HEK293 (cell line): ENCODE measurements around the gene ABHD17C.

Source experiments
- CTCF ChIA-PET: fragments of 350-600 bp; formaldehyde crosslinking; extraction: SDS; loops from one replicate; lab custom pipeline; 2021; ENCODE audit warnings: antibody characterized with exemption; lab: Yijun Ruan, JAX
- POLR2A ChIA-PET: fragments of 300-600 bp; formaldehyde crosslinking; extraction: SDS; loops from one replicate; lab custom pipeline; 2020; ENCODE audit warnings: antibody characterized with exemption, inconsistent platforms; lab: Yijun Ruan, JAX
- H3K27ac ChIP-seq: fragments of 200-500 bp; sonication (Bioruptor generic); 2 replicates; pipeline ENCODE4 v1.5.1; 2014; ENCODE audit warnings: low read depth, low read length, control low read depth, inconsistent platforms; ENCODE audit errors: extremely low read depth
- H3K36me3 ChIP-seq, 2 experiments: fragments of 200-500 bp in 1 of 2; sonication (Bioruptor generic) in 1 of 2; 1 replicate in 1 of 2; 2 replicates in 1 of 2; pipeline ENCODE4 v1.5.1; 2014 to 2017; ENCODE audit warnings: inconsistent platforms in 2 of 2, low read length in 2 of 2; ENCODE audit not compliant: control insufficient read depth in 2 of 2, insufficient read depth in 1 of 2
- H3K4me1 ChIP-seq: fragments of 200-500 bp; sonication (Bioruptor generic); 2 replicates; pipeline ENCODE4 v1.5.1; 2014; ENCODE audit warnings: mild to moderate bottlenecking, low read length, inconsistent platforms; ENCODE audit not compliant: control insufficient read depth, insufficient read depth
- H3K4me3 ChIP-seq: 2 replicates; pipeline ENCODE4 v1.5.1; 2011; ENCODE audit warnings: low read depth, mild to moderate bottlenecking, control low read depth, low read length, moderate library complexity
- H3K9me3 ChIP-seq: fragments of 200-500 bp; sonication (Bioruptor generic); 2 replicates; pipeline ENCODE4 v1.5.1; 2014; ENCODE audit warnings: low read depth, low read length, inconsistent platforms; ENCODE audit not compliant: control insufficient read depth, insufficient read depth
- EGR2 ChIP-seq: fragments of 450-650 bp; formaldehyde crosslinking; IDR thresholded peaks from 2 replicates; pipeline ENCODE4 v1.5.1; 2016; ENCODE audit warnings: low read depth, missing biosample characterization, missing genetic modification characterization
- GLIS1 ChIP-seq: fragments of 450-650 bp; formaldehyde crosslinking; IDR thresholded peaks from 2 replicates; pipeline ENCODE4 v1.5.1; 2016; ENCODE audit warnings: missing biosample characterization, missing genetic modification characterization
- GLIS2 ChIP-seq: fragments of 450-650 bp; formaldehyde crosslinking; IDR thresholded peaks from 2 replicates; pipeline ENCODE4 v1.5.1; 2016; ENCODE audit warnings: missing biosample characterization, missing genetic modification characterization
- OVOL3 ChIP-seq: fragments of 450-650 bp; formaldehyde crosslinking; IDR thresholded peaks from 2 replicates; pipeline ENCODE4 v1.5.1; 2016; ENCODE audit warnings: missing biosample characterization, missing genetic modification characterization
- SCRT1 ChIP-seq: fragments of 450-650 bp; formaldehyde crosslinking; IDR thresholded peaks from 2 replicates; pipeline ENCODE4 v1.5.1; 2016; ENCODE audit warnings: missing biosample characterization, missing genetic modification characterization, borderline replicate concordance
- TCF7L2 ChIP-seq: IDR thresholded peaks from 2 replicates; pipeline ENCODE4 v1.6.1; 2011; ENCODE audit warnings: low read depth, mild to moderate bottlenecking, inconsistent platforms, low read length, moderate library complexity, borderline replicate concordance
- ZNF121 ChIP-seq: fragments of 450-650 bp; formaldehyde crosslinking; IDR thresholded peaks from 2 replicates; pipeline ENCODE4 v1.5.1; 2016; ENCODE audit warnings: missing biosample characterization, missing genetic modification characterization
- ZNF169 ChIP-seq: fragments of 450-650 bp; formaldehyde crosslinking; IDR thresholded peaks from 2 replicates; pipeline ENCODE4 v1.5.1; 2016; ENCODE audit warnings: missing biosample characterization, missing genetic modification characterization
- ZNF19 ChIP-seq: fragments of 450-650 bp; formaldehyde crosslinking; IDR thresholded peaks from 2 replicates; pipeline ENCODE4; 2016; ENCODE audit warnings: missing biosample characterization, missing genetic modification characterization, low read depth
- ZNF426 ChIP-seq: fragments of 450-650 bp; formaldehyde crosslinking; IDR thresholded peaks from 2 replicates; pipeline ENCODE4 v1.5.1; 2017; ENCODE audit warnings: missing biosample characterization, missing genetic modification characterization, mild to moderate bottlenecking, inconsistent platforms, moderate library complexity
- ZNF48 ChIP-seq: fragments of 450-650 bp; formaldehyde crosslinking; IDR thresholded peaks from 2 replicates; pipeline ENCODE4 v1.5.1; 2016; ENCODE audit warnings: missing biosample characterization, missing genetic modification characterization
- ZNF510 ChIP-seq: fragments of 450-650 bp; formaldehyde crosslinking; IDR thresholded peaks from 2 replicates; pipeline ENCODE4 v1.5.1; 2018; ENCODE audit warnings: mild to moderate bottlenecking, missing genetic modification characterization, missing biosample characterization; ENCODE audit not compliant: insufficient replicate concordance
- ZNF514 ChIP-seq: fragments of 450-650 bp; formaldehyde crosslinking; IDR thresholded peaks from 2 replicates; pipeline ENCODE4 v1.5.1; 2016; ENCODE audit warnings: missing biosample characterization, missing genetic modification characterization
- ZNF560 ChIP-seq: fragments of 450-650 bp; formaldehyde crosslinking; IDR thresholded peaks from 2 replicates; pipeline ENCODE4 v1.5.1; 2017; ENCODE audit warnings: missing biosample characterization, missing genetic modification characterization, borderline replicate concordance
- ZNF629 ChIP-seq: fragments of 450-650 bp; formaldehyde crosslinking; IDR thresholded peaks from 2 replicates; pipeline ENCODE4 v1.5.1; 2017; ENCODE audit warnings: missing biosample characterization, missing genetic modification characterization
- ZNF660 ChIP-seq: fragments of 450-650 bp; IDR thresholded peaks from 2 replicates; pipeline ENCODE4 v1.5.1; 2018; ENCODE audit warnings: missing biosample characterization, mild to moderate bottlenecking, missing genetic modification characterization
- TF ChIP-seq, protein P1 (sequence below): fragments of 450-650 bp; formaldehyde crosslinking; IDR thresholded peaks from 2 replicates; pipeline ENCODE4 v1.5.1; 2016; ENCODE audit warnings: missing biosample characterization, missing genetic modification characterization, low read depth
- TF ChIP-seq, protein P2 (sequence below): fragments of 450-650 bp; formaldehyde crosslinking; IDR thresholded peaks from 2 replicates; pipeline ENCODE4 v1.5.1; 2016; ENCODE audit warnings: missing biosample characterization, missing genetic modification characterization
- TF ChIP-seq, protein P3 (sequence below): fragments of 450-650 bp; formaldehyde crosslinking; IDR thresholded peaks from 2 replicates; pipeline ENCODE4 v1.5.1; 2016; ENCODE audit warnings: missing biosample characterization, missing genetic modification characterization

The ABHD17C gene

DNA sequence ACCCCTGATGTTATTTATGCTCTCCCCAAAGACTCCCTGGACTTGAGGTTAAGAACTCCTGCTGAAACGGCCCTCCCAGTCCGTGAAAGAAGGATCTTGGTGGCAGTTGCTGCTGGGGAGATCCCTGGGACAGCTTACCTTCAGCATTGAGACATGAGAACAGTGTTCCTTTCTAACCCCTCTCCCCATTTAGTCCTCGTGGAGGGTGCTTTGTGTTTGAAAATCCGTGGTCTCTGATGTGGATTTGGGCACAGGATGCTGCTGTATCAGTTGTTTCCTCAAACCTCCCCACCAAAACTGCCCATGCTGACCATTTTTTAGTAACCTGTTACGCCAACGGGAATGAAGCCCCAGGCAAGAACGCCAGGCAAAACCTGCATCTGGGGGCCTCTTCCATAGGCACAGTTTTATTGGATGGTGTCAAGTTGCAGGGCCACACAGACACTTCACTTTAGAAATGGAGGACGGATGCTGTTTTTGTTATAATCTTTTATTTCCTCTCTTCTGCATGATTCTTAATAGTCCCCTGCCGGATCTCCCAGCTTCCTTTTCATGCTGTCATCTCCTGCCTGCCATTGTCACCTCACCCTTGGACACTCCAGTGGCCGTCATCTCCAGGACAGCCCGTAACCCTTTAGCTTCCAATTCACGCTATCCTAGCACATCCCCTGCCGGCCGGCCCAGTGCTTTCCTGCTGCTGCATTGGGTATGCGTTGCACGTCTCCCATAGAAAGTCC is 52.4 kb downstream of the ABHD17C start (continued):
- TF ChIP-seq, protein P1, sequence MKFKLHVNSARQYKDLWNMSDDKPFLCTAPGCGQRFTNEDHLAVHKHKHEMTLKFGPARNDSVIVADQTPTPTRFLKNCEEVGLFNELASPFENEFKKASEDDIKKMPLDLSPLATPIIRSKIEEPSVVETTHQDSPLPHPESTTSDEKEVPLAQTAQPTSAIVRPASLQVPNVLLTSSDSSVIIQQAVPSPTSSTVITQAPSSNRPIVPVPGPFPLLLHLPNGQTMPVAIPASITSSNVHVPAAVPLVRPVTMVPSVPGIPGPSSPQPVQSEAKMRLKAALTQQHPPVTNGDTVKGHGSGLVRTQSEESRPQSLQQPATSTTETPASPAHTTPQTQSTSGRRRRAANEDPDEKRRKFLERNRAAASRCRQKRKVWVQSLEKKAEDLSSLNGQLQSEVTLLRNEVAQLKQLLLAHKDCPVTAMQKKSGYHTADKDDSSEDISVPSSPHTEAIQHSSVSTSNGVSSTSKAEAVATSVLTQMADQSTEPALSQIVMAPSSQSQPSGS = no peak
- no peak for TF ChIP-seq ZNF510 (tag by site-specific recombination)
- no peak for TF ChIP-seq ZNF514 (tag by site-specific recombination)
- TF ChIP-seq ZNF560 (tag by site-specific recombination) = no peak
- TF ChIP-seq ZNF169 (tag by site-specific recombination) = no peak
- TF ChIP-seq OVOL3 (tag by site-specific recombination) = no peak
- TF ChIP-seq ZNF629 (tag by site-specific recombination) = no peak
- TF ChIP-seq GLIS1 (tag by site-specific recombination) = 0 out of 2 replicates have a peak, but pooled peaks have one; percentile 50

DNA sequence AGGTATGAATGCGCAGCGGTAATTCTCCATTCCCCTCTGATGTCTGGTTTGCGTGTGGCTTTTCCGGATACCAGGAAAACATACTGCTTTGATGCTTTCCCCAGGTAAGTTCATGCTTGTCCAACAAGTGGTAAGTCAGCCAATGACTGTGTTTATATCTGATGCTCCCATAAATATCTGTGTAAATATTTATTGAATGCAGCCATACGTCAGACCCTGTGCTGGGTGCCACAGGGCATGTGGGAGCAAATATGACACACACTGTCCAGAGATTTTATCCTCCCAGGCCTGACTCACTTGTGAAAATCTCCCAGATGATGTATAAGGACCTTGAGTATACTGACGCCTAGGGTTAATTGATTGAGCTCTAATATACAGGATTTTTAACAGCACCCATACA is 54.5 kb downstream of the ABHD17C start:
- POLR2A ChIA-PET = no interaction called here
- Histone ChIP-seq H3K36me3 (peaks cover 8 to 16% of the 10 kb centered on the region in 2 experiments), H3K4me1 (peaks cover 12% of the 10 kb centered on the region), H3K4me3 (no peak overlapping the region), H3K27ac (no peak overlapping the region)
- TF ChIP-seq ZNF660 (tag by site-specific recombination) = no peak
- no peak for TF ChIP-seq ZNF121 (tag by site-specific recombination)
- TF ChIP-seq, protein P2, sequence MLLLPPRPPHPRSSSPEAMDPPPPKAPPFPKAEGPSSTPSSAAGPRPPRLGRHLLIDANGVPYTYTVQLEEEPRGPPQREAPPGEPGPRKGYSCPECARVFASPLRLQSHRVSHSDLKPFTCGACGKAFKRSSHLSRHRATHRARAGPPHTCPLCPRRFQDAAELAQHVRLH = no peak
- no peak for TF ChIP-seq ZNF426 (tag by site-specific recombination)
- TF ChIP-seq GLIS2 = no peak
- TF ChIP-seq ZNF48 (tag by site-specific recombination) = no peak
- no peak for TF ChIP-seq TCF7L2
- no peak for TF ChIP-seq OVOL3 (tag by site-specific recombination)
- TF ChIP-seq, protein P3, sequence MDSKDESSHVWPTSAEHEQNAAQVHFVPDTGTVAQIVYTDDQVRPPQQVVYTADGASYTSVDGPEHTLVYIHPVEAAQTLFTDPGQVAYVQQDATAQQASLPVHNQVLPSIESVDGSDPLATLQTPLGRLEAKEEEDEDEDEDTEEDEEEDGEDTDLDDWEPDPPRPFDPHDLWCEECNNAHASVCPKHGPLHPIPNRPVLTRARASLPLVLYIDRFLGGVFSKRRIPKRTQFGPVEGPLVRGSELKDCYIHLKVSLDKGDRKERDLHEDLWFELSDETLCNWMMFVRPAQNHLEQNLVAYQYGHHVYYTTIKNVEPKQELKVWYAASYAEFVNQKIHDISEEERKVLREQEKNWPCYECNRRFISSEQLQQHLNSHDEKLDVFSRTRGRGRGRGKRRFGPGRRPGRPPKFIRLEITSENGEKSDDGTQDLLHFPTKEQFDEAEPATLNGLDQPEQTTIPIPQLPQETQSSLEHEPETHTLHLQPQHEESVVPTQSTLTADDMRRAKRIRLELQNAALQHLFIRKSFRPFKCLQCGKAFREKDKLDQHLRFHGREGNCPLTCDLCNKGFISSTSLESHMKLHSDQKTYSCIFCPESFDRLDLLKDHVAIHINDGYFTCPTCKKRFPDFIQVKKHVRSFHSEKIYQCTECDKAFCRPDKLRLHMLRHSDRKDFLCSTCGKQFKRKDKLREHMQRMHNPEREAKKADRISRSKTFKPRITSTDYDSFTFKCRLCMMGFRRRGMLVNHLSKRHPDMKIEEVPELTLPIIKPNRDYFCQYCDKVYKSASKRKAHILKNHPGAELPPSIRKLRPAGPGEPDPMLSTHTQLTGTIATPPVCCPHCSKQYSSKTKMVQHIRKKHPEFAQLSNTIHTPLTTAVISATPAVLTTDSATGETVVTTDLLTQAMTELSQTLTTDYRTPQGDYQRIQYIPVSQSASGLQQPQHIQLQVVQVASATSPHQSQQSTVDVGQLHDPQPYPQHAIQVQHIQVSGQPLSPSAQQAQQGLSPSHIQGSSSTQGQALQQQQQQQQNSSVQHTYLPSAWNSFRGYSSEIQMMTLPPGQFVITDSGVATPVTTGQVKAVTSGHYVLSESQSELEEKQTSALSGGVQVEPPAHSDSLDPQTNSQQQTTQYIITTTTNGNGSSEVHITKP = no peak
- no peak for TF ChIP-seq EGR2 (tag by site-specific recombination)
- no peak for TF ChIP-seq SCRT1 (tag by site-specific recombination)
- TF ChIP-seq ZNF19 (tag by site-specific recombination) = no peak
- TF ChIP-seq, all 188 proteins: peak for 0
- CTCF ChIA-PET = interaction anchor here (0.6 to 1.5 kb wide), 3 partner anchors 27 to 217 kb away, joined by 4 to 6 read pairs (median 6); no protein-coding TSS in a partner anchor
- H3K9me3 ChIP-seq = no peaks in the 10 kb centered on the region
